Measurements from ENCODE around the gene GJD3. TPM values are rescaled to one million over a fixed set of nuclear protein-coding genes. Genes with fewer than 3 reads are reported as not detected.

GJD3 gene
- total RNA-seq, 2 donors from 2014 or later: not detected

GRCh38 chr17:40356990-40357881 lies 7.3 kb downstream of the GJD3 start:
- no peaks in the 10 kb centered on the region for H3K4me1 ChIP-seq (ENCODE audit: control insufficient read depth, insufficient read depth, low read length)
- Mint-ChIP-seq H3K27ac (no peak overlapping the region), H3K27me3 (ENCODE audit: insufficient read depth) (peaks cover 24% of the 10 kb centered on the region), H3K36me3 (ENCODE audit: low read depth) (peaks cover 22% of the 10 kb centered on the region), H3K9me3 (no peaks in the 10 kb centered on the region), H3K4me3 (no peak overlapping the region), H3K4me1 (peaks cover 16% of the 10 kb centered on the region)
- no peak overlapping the region for H3K9ac ChIP-seq (ENCODE audit: extremely low read depth, low read length, poor library complexity, severe bottlenecking)
- H3K27ac ChIP-seq (ENCODE audit: low read depth, low read length): peak overlapping the region; percentile 16
- H3K4me3 ChIP-seq (ENCODE audit: low read length): no peak overlapping the region
- H3K9me3 ChIP-seq (ENCODE audit: control insufficient read depth, low read length): no peaks in the 10 kb centered on the region
- no peaks in the 10 kb centered on the region for H3K27me3 ChIP-seq (ENCODE audit: control insufficient read depth, insufficient read depth, low read length, poor library complexity, severe bottlenecking)
- TF ChIP-seq, protein P1, sequence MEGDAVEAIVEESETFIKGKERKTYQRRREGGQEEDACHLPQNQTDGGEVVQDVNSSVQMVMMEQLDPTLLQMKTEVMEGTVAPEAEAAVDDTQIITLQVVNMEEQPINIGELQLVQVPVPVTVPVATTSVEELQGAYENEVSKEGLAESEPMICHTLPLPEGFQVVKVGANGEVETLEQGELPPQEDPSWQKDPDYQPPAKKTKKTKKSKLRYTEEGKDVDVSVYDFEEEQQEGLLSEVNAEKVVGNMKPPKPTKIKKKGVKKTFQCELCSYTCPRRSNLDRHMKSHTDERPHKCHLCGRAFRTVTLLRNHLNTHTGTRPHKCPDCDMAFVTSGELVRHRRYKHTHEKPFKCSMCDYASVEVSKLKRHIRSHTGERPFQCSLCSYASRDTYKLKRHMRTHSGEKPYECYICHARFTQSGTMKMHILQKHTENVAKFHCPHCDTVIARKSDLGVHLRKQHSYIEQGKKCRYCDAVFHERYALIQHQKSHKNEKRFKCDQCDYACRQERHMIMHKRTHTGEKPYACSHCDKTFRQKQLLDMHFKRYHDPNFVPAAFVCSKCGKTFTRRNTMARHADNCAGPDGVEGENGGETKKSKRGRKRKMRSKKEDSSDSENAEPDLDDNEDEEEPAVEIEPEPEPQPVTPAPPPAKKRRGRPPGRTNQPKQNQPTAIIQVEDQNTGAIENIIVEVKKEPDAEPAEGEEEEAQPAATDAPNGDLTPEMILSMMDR (conservative IDR thresholded peaks at IDR 0.05): no peak
- DNase-seq: no peak
- H3K36me3 ChIP-seq (ENCODE audit: control insufficient read depth, insufficient read depth, low read length): peaks cover 28% of the 10 kb centered on the region
- WGBS, 2 experiments (ENCODE audit: insufficient coverage in 1 of 2, insufficient read length in 1 of 2): 94 to 100% methylated on average over 1 to 16 of the region's 19 CpGs

DNA sequence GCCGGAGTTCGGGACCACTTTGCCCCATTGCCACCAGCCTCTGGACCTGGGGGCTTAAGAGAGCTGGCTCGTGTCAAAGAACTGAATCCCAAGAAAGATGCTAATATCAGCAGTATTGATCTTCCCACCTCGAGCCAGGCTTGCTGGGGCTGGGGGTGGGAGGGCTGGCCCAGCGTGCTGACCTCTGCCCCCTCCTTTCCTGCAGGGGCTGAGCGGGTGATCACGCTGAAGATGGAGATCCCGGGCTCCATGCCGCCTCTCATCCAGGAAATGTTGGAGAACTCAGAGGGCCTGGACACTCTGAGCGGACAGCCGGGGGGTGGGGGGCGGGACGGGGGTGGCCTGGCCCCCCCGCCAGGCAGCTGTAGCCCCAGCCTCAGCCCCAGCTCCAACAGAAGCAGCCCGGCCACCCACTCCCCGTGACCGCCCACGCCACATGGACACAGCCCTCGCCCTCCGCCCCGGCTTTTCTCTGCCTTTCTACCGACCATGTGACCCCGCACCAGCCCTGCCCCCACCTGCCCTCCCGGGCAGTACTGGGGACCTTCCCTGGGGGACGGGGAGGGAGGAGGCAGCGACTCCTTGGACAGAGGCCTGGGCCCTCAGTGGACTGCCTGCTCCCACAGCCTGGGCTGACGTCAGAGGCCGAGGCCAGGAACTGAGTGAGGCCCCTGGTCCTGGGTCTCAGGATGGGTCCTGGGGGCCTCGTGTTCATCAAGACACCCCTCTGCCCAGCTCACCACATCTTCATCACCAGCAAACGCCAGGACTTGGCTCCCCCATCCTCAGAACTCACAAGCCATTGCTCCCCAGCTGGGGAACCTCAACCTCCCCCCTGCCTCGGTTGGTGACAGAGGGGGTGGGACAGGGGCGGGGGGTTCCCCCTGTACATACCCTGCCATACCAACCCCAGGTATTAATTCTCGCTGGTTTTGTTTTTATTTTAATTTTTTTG lies 8.5 kb downstream of the GJD3 start:
- H3K36me3 Mint-ChIP-seq (ENCODE audit: low read depth): peaks cover 29% of the 10 kb centered on the region
- Histone ChIP-seq H3K9ac (ENCODE audit: extremely low read depth, low read length, poor library complexity, severe bottlenecking) (no peak overlapping the region), H3K9me3 (ENCODE audit: control insufficient read depth, low read length) (no peaks in the 10 kb centered on the region), H3K27ac (ENCODE audit: low read depth, low read length) (no peak overlapping the region), H3K4me1 (ENCODE audit: control insufficient read depth, insufficient read depth, low read length) (no peaks in the 10 kb centered on the region), H3K27me3 (ENCODE audit: control insufficient read depth, insufficient read depth, low read length, poor library complexity, severe bottlenecking) (no peaks in the 10 kb centered on the region), H3K4me3 (ENCODE audit: low read length) (no peak overlapping the region), H3K36me3 (ENCODE audit: control insufficient read depth, insufficient read depth, low read length) (peaks cover 34% of the 10 kb centered on the region)
- 90 to 95% methylated on average over 13 to 31 of the region's 33 CpGs for WGBS, 2 experiments (ENCODE audit: insufficient coverage in 1 of 2, insufficient read length in 1 of 2)
- peaks cover 15% of the 10 kb centered on the region for H3K27me3 Mint-ChIP-seq (ENCODE audit: insufficient read depth)
- peaks cover 11% of the 10 kb centered on the region for H3K4me1 Mint-ChIP-seq
- TF ChIP-seq, protein P1 (conservative IDR thresholded peaks at IDR 0.05): no peak
- no peaks in the 10 kb centered on the region for H3K9me3 Mint-ChIP-seq
- H3K4me3 Mint-ChIP-seq: no peak overlapping the region
- no peak overlapping the region for H3K27ac Mint-ChIP-seq
- DNase-seq: no peak

- Mint-ChIP-seq H3K36me3 (ENCODE audit: low read depth) (peaks cover 30% of the 10 kb centered on the region), H3K27ac (no peak overlapping the region), H3K4me3 (no peak overlapping the region), H3K9me3 (no peaks in the 10 kb centered on the region), H3K27me3 (ENCODE audit: insufficient read depth) (peaks cover 11% of the 10 kb centered on the region), H3K4me1 (peaks cover 16% of the 10 kb centered on the region)
- TF ChIP-seq, protein P1 (conservative IDR thresholded peaks at IDR 0.05): peak; percentile 99
- Histone ChIP-seq H3K4me1 (ENCODE audit: control insufficient read depth, insufficient read depth, low read length) (no peaks in the 10 kb centered on the region), H3K4me3 (ENCODE audit: low read length) (no peak overlapping the region), H3K27me3 (ENCODE audit: control insufficient read depth, insufficient read depth, low read length, poor library complexity, severe bottlenecking) (no peaks in the 10 kb centered on the region), H3K36me3 (ENCODE audit: control insufficient read depth, insufficient read depth, low read length) (peaks cover 35% of the 10 kb centered on the region), H3K27ac (ENCODE audit: low read depth, low read length) (no peak overlapping the region), H3K9me3 (ENCODE audit: control insufficient read depth, low read length) (no peaks in the 10 kb centered on the region), H3K9ac (ENCODE audit: extremely low read depth, low read length, poor library complexity, severe bottlenecking) (no peak overlapping the region)
- DNase-seq: peak; percentile 100
- 69 to 72% methylated on average over 24 to 29 of the region's 29 CpGs for WGBS, 2 experiments (ENCODE audit: insufficient coverage in 1 of 2, insufficient read length in 1 of 2)
These were observed 9.3 kb downstream of the GJD3 start for GRCh38 chr17:40355123-40355803.
